ENCODE results near the gene SMARCD3. TPM values are rescaled to one million over a fixed set of nuclear protein-coding genes. Genes with fewer than 3 reads are reported as not detected.
A peak's percentile ranks its signal among the peaks of the same experiment; 100 is the strongest.

The SMARCD3 gene
- total RNA-seq, 1 experiment from 2014 or later = 9.5 TPM

DNA sequence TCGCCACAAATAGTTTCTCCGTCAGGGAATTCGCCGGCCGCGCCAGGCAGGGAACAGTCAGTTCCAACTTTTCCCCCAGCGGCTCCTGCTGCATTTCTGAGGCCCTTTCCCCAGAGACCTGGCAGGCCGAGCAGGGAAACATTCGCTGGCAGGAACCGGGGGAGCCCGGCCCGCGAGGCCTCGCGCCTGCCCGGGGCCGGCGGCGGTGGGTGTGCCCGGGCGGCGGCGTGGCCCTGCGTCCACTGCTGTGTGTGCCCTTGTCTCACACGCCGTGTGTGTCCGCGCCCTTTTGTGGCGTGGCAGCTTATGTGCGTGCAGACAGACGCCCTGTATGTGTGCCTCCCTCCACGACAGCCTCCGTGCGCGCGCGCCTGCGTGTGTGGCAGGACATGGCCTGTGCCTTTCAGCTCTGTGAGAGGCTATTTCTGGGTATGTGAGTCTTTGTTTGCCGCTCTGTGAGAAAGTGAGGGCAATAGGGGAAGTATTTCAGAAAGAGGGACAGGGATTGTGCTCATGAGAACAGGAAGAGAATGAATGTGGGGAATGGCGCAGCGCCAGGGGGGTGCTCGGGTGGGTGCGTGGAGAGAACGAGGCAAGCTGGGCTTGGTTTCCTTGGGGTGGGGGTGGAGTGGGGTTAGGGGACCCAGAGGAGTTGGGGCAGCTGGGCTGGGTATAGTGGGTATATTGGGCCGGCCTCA lies 689 bp upstream of the SMARCD3 start:
- no peak for DNase-seq (ENCODE audit: low read depth)

DNA sequence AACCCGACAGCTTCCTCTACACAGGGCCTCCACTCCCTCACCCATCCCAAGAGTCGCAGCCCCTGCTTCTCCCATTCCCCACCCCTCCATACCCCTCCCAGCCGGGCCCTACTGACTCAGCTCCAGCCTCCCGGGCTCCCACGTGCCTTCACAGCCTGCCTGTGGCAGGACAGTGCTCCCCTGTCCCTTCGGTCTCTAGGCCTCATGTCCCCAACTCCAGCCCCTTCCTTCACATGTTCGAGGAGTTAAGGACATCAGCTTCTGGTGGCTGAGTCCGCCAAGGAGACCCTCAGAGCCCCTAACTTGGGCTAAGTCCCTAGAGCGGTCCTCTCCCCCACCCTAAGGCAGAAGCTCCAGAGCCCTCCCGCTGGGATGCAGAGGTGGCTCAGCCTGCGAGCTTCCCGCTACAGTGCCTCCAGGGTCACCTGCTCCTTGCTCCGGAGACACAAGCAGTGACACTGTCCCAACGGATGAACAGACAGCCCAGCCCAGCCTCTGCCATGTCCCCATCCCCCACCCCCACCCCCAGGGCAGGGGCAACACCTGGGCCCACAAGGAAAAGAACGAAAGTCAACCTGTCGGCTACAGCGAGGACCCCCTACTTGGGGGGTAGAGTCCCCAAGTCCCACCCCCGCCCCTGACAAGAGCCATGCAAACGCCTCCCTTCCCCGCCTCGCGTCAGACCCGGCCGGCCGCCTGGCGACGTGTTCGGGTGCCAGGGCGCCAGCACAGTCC lies 716 bp downstream of the SMARCD3 start:
- no peak for DNase-seq (ENCODE audit: low read depth)

GRCh38 chr7:151246851-151247580 lies 1.5 kb downstream of the SMARCD3 start:
- no peak for DNase-seq (ENCODE audit: low read depth)

DNA sequence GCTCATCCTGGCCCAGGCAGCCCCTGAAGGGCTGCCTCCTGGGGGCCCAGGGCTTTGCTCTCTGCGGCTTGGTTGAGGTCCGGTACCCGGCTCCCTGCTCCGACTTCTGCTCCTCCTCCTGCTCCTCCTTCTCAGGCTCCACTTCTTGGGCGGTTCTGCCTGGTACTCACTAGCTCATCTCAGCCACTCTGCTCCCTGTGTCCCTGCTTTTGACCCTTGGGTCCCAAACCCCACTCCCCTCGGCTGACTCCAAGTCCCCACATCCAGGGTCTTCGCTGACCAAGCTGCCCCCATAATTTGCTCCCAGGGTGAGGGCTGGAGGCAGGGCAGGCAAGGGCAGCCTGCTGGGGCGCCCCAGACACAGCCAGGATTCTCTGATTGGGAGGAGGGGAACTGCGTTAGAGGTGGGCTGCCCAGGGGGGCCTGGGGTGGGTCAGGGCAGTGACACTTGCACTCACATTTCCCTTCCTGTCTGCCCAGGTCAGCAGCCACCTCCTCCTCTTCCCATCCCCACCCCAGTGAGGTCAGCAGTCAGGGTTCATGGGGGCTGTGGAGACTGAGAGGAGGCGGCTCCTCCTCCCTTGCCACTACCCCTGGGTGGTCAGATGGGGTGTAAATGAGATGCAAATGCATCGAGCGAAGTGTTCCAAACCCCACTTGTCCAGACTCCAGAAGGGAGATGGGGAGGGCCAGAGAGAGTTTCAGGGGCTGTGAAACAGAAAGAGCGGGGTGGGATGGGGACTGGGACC lies 2.2 kb downstream of the SMARCD3 start:
- no peak for DNase-seq (ENCODE audit: low read depth)

DNA sequence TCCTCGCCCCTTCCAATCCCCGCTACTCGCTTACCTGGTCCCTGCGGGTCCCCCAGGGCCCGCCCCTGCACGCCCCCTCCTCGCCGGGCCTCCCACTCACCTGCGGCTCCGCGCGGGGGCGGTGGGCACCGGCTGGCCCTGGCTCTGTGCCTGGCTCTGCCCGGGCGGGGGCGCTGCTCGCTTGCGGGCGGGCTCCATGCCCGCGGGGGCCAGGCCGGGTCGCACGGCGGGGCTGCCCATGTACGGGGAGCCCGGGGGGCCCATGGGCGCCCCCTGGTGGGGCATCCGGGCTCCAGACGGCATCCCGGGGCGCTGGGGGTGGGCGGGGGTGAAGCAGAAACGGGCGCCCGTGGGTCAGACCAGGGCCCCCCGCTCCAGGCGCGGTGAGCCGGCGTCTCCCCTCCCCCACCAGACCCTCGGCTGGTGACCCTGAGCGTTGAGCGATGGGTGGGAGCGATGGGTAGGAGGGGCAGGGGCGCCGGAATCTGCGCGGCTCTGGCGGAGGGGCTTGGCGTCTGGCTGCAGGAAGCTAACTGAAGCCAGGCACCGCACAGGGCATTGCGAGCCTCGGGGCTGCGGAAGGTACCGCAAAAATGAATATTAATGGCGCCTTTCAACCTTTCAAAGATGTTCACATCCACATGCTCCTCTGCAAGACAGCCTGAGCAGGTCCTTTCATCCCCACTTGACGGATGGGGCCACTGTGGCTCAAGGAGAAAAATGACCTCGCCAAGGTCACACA lies 3.0 kb downstream of the SMARCD3 start:
- DNase-seq (ENCODE audit: low read depth) = no peak

- DNase-seq (ENCODE audit: low read depth) = no peak
These were observed 3.6 kb downstream of the SMARCD3 start for GRCh38 chr7:151244841-151245346.

DNA sequence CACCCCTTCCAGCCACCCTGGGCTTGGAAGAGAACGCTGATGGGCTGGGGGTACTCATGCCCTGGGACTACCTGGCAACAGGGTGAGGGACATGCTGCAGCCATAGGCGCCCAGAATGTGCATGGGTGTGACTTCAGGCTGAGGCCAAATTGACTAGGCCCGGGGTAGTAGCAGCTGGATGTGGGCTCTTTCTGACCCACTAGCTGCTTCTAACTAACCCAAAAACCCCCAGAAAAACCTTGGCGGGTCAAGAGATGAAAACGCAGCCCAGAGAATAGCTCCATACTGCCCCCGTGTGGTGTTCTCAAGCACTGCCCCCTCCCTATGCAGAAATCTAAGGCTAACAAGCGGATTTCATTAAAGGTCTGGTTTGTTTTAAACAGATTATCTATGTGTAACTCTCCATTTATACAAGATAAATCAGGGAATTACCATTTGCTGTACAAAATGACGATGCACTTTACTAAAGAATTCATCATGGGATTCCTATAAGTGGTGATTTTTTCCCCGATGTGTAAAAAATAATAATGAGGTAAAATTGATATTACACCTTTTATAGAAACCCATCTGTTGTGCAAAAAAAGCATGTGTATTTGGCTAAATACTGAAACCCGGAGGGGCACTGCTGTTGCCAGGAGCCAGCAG lies 4.2 kb downstream of the SMARCD3 start:
- DNase-seq (ENCODE audit: low read depth) = peak; percentile 36

GRCh38 chr7:151243408-151244195 lies 4.9 kb downstream of the SMARCD3 start:
- no peak for DNase-seq (ENCODE audit: low read depth)

DNA sequence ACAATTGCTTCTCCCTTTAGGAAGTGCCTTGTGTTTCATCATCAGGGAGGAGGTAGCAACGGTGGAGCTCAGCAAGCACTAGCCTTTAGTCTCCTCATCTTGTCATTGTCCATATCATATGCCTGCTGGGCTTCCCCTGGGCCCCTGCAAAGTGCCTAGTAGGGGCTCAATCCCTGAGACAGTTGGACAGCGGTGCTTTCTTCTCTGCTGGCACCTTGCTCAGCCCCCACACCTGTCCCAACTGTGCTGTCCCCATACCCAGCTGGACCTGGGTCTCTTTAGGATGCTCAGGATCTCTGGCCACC lies 5.5 kb downstream of the SMARCD3 start:
- no peak for DNase-seq (ENCODE audit: low read depth)

DNA sequence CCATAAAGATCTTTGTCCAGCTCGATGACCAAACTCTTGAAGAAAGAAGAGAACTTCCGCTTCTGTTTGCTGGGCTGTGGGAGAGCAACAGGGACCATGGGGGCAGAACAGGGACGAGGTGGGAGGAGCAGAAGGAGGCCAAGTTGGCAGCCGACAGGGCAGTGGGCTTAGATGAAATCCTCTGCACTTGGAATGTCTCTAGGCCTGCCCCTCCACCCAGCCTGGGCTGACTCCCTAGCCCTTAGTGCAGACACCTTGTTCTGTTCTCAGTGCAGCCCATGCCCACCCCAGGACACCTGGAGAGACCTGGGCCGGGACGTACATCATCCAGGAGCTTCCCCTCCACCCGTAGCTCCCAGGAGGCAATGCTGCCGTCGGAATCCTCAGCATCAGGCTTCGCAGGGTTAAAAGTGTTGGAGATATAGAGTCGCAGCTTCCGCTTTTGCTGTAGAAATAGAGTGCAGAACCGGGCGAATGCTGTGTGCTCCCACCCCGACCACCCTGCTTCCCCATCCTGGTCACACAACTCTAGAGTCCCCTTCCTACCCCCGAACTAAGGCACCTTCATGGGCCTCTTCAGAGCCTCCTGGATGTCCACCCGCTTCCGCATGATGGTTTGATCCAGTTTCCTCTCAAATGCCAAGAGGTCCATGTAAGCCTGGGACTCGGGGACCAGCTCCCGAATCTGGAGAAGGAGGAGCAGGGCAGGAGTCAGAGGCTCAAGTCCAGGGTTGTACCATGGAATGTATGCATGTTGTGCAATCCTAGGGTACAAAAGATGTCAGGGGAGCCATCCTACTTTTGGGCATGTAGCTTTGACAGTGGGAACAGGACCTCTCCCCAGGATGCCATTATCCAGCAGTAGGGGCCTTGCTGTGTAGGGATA lies 6.1 kb downstream of the SMARCD3 start:
- no peak for DNase-seq (ENCODE audit: low read depth)

GRCh38 chr7:151241755-151242096 lies 6.8 kb downstream of the SMARCD3 start:
- DNase-seq (ENCODE audit: low read depth) = no peak

GRCh38 chr7:151240942-151241754 lies 7.3 kb downstream of the SMARCD3 start:
- no peak for DNase-seq (ENCODE audit: low read depth)

DNA sequence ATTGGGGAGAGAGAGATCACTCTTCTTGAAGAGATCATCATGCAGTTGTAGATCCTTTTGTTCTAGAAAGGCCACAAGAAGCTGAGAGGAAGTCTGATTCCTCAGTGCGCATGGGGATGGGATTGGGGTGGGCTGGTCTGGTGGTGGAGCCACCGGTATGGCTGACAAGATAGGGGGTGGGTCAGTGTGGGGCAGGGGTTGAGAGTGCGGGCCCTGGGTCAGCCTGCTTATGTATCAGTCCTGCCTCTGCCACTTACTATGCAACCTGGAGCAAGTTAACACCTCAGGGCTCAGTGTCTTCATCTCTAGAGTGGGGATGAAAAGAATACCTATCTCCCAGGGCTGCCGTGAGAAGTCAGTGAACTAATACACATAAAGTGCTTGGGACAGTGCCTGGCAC lies 8.0 kb downstream of the SMARCD3 start:
- DNase-seq (ENCODE audit: low read depth) = no peak

DNA sequence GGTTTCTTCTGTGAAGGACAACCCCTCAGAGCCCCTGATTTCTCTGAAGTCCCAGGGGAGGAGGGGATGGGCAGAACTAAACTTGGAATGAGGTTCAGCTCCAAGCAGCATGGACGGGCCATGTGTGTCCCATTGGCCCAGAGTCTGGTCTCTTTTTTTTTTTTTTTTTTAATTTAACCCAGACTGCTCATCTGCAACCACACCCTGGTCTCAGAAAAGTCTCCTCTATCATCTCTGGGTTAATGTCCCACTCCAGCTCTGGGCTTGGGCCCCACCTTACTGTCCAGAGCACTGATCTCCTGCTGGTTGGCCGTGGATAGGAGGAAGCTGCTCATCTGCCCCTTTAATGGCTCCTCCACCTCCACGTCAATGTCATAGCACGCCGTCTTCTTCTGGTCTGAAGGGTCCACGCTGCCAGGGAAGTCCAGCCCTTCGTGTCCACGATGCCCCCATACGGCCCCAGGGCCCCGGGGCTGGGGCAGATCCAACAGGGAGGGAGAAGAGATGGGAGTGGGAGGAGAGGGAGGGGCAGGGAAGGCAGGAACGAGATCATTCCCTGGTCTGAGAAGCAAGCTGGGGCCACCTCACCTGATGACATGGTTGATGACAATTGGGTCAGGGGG lies 8.5 kb downstream of the SMARCD3 start:
- no peak for DNase-seq (ENCODE audit: low read depth)

DNA sequence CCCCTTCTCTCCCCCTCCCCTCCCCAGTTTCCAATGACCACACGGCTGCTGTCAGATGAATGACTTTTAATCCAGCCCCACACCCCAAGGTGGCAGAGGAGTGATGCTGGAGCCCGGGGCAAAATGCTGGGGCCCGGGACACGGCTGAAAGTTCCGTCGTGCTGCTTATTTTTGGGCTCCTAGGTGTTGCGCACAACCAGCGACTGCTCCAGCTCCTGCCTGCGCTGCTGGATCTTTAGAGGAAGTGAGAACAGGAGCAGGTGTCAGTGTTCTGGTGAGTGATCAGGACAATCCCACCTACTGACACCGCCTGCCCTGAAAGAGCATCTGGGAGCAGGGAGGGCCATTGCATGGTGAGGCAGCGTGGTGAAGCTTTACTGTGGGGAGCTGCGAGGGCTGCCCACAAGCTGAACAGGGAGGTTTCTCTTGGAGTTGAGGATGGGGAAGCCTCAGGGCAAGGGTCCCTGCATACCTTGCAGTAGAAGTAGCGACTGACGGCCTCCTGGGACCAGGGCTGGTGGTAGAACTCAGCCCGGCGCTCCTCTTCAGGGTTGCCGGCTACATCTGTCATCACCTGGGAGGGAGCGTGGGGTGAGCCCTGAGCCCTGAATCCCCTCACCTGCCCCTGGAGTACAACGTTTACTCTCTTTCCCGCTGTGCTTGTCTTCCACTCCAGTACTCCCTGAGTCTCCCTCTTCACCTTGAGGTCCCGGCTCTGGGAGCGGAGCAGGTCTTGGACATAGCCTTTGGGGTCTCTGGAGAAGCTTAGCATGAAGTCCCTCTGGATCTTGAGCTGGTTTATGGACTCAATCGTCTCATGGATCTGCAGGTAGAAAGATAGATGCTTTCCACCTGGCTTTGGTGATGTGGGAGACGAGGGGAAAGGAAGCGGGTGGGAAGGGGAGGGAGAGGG lies 9.3 kb downstream of the SMARCD3 start:
- DNase-seq (ENCODE audit: low read depth) = no peak

DNA sequence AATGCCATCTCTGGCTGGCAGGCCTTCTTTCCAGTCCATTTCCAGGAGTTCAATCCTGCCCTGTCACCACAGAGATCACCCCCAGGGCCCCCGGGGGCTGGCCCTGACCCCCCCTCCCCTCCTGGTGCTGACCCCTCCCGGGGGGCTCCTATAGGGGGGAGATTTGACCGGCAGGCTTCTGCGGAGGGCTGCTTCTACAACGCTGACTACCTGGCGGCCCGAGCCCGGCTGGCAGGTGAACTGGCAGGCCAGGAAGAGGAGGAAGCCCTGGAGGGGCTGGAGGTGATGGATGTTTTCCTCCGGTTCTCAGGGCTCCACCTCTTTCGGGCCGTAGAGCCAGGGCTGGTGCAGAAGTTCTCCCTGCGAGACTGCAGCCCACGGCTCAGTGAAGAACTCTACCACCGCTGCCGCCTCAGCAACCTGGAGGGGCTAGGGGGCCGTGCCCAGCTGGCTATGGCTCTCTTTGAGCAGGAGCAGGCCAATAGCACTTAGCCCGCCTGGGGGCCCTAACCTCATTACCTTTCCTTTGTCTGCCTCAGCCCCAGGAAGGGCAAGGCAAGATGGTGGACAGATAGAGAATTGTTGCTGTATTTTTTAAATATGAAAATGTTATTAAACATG lies 10.2 kb downstream of the SMARCD3 start:
- DNase-seq (ENCODE audit: low read depth) = no peak
